Measurements from ENCODE around the gene RSU1. TPM values are rescaled to one million over a fixed set of nuclear protein-coding genes. Genes with fewer than 3 reads are reported as not detected.

Gene RSU1
- total and polyA plus RNA-seq, 10 of the 15 experiments (the other 5 are each of a cell fraction or from before 2014, with no cell fraction given), result 49.2 to 139 (median 81.3) TPM

DNA sequence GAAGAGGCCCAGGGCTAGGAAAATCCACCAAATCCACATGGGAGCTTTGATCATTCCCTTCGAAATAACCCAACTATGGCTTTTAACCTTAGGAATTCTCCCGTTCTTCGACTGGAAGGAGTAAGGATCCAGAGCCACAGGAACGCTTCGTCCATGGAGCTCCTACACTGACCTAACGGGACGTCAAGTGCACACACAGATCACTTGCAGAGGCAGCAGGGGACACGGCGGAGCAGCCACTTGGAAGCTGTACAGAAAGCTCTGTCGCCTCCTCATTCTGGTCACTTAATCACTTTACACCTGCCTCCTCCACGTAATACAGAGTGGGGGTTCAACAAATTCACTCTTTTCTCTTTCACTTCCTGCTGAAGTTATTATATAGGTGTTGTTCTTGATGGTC is 43.9 kb downstream of the RSU1 start:
- CTCF ChIA-PET, result interaction anchor here (0.8 to 3.0 kb wide), 5 partner anchors 36 to 883 kb away, joined by 3 to 13 read pairs (median 3); no protein-coding TSS in a partner anchor
- H3K27ac ChIP-seq (ENCODE audit: control insufficient read depth, insufficient read depth), result no peak overlapping the region
- no peaks in the 10 kb centered on the region; a peak in 1 of 4 replicates for H3K36me3 ChIP-seq (ENCODE audit: control insufficient read depth in 2 of 2, insufficient read depth in 2 of 2, low read length in 1 of 2)
- H3K9me3 ChIP-seq (replicated peaks; ENCODE audit: control insufficient read depth, insufficient read depth, low read length), result no peaks in the 10 kb centered on the region
- 95% methylated on average over 11 of the region's 11 CpGs for WGBS (ENCODE audit: insufficient coverage, insufficient replicate concordance, low lambda C conversion rate, missing lambda C conversion rate)
- intact Hi-C loops (cut with micrococcal nuclease; ENCODE audit: unreplicated experiment) (loop anchor here (10.0 kb wide), 3 partner anchors 259 to 459 kb away; partner anchors contain the start of gene PTER), in situ Hi-C loops (cut with MboI) (no loop called here)
- BruUV-seq (replicated peaks), result no TSS peak
- ATAC-seq, result no peak
- H3K4me1 ChIP-seq (ENCODE audit: control insufficient read depth, insufficient read depth, low read length), result peaks cover 3% of the 10 kb centered on the region
- no peak for DNase-seq (ENCODE audit: low read depth, low spot score)
- no peak overlapping the region for H3K9ac ChIP-seq (ENCODE audit: control insufficient read depth, insufficient read depth, low read length)
- SMC1A ChIA-PET (ENCODE audit: uncharacterized antibody, unreplicated experiment), result interaction anchor here (1.2 to 1.4 kb wide), 2 partner anchors 39 to 871 kb away, joined by 3 read pairs; no protein-coding TSS in a partner anchor
- RAD21 ChIA-PET (ENCODE audit: unreplicated experiment), result interaction anchor here (0.6 kb wide), 1 partner anchor 255 kb away, joined by 4 read pairs; no protein-coding TSS in a partner anchor
- H3K79me2 ChIP-seq (ENCODE audit: control insufficient read depth, insufficient read depth, low read length), result no peaks in the 10 kb centered on the region
- TF ChIP-seq CREB1 (IDR thresholded peaks at IDR 0.05; ENCODE audit: low read depth), result no peak
- TF ChIP-seq SMAD1 (IDR thresholded peaks at IDR 0.05; ENCODE audit: low read depth, partially characterized antibody), result no peak
- TF ChIP-seq, protein P1, sequence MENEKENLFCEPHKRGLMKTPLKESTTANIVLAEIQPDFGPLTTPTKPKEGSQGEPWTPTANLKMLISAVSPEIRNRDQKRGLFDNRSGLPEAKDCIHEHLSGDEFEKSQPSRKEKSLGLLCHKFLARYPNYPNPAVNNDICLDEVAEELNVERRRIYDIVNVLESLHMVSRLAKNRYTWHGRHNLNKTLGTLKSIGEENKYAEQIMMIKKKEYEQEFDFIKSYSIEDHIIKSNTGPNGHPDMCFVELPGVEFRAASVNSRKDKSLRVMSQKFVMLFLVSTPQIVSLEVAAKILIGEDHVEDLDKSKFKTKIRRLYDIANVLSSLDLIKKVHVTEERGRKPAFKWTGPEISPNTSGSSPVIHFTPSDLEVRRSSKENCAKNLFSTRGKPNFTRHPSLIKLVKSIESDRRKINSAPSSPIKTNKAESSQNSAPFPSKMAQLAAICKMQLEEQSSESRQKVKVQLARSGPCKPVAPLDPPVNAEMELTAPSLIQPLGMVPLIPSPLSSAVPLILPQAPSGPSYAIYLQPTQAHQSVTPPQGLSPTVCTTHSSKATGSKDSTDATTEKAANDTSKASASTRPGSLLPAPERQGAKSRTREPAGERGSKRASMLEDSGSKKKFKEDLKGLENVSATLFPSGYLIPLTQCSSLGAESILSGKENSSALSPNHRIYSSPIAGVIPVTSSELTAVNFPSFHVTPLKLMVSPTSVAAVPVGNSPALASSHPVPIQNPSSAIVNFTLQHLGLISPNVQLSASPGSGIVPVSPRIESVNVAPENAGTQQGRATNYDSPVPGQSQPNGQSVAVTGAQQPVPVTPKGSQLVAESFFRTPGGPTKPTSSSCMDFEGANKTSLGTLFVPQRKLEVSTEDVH (IDR thresholded peaks at IDR 0.05; ENCODE audit: low read depth, partially characterized antibody), result no peak
- TF ChIP-seq SREBF2 (IDR thresholded peaks at IDR 0.05; ENCODE audit: low read length), result no peak
- TF ChIP-seq JUND (IDR thresholded peaks at IDR 0.05; ENCODE audit: low read depth, low read length), result no peak
- H2AFZ ChIP-seq (ENCODE audit: control insufficient read depth, low read depth, low read length), result no peak overlapping the region
- H4K20me1 ChIP-seq (ENCODE audit: control insufficient read depth, insufficient read depth), result no peaks in the 10 kb centered on the region
- H3K4me3 ChIP-seq, result no peak overlapping the region
- POLR2A ChIA-PET, result no interaction called here
- H3K4me2 ChIP-seq (ENCODE audit: control insufficient read depth, insufficient read depth), result no peak overlapping the region
- H3K27me3 ChIP-seq (replicated peaks in 1 of 2; ENCODE audit: control insufficient read depth in 2 of 2, insufficient read depth in 2 of 2, low read length in 1 of 2), result no peaks in the 10 kb centered on the region
- FAIRE-seq, result no peak
